Epithelial cell of esophagus (primary cell): ENCODE data around the gene TSC22D2.

ENCODE experiments used
- DNase-seq: peaks from one replicate; pipeline ENCODE4 v3.0.0; 2010; ENCODE audit warnings: low read depth
- H3K4me3 ChIP-seq: 2 replicates; pipeline ENCODE4 v1.5.1; 2011; ENCODE audit warnings: mild to moderate bottlenecking, low read length, control low read depth
- TF ChIP-seq, protein P1 (sequence below): IDR thresholded peaks from 2 replicates; pipeline ENCODE4 v1.5.1; 2011; ENCODE audit warnings: low read depth, mild to moderate bottlenecking, low read length, control low read depth, inconsistent platforms; ENCODE audit not compliant: insufficient read depth; ENCODE audit errors: missing control alignments

The TSC22D2 gene

GRCh38 chr3:150509780-150510179 is 101.7 kb downstream of the TSC22D2 start:
- no peak for DNase-seq
- TF ChIP-seq, protein P1, sequence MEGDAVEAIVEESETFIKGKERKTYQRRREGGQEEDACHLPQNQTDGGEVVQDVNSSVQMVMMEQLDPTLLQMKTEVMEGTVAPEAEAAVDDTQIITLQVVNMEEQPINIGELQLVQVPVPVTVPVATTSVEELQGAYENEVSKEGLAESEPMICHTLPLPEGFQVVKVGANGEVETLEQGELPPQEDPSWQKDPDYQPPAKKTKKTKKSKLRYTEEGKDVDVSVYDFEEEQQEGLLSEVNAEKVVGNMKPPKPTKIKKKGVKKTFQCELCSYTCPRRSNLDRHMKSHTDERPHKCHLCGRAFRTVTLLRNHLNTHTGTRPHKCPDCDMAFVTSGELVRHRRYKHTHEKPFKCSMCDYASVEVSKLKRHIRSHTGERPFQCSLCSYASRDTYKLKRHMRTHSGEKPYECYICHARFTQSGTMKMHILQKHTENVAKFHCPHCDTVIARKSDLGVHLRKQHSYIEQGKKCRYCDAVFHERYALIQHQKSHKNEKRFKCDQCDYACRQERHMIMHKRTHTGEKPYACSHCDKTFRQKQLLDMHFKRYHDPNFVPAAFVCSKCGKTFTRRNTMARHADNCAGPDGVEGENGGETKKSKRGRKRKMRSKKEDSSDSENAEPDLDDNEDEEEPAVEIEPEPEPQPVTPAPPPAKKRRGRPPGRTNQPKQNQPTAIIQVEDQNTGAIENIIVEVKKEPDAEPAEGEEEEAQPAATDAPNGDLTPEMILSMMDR, result no peak
- no peak overlapping the region for H3K4me3 ChIP-seq

- TF ChIP-seq, protein P1, result no peak
- DNase-seq, result no peak
- no peak overlapping the region for H3K4me3 ChIP-seq
These were observed 103.2 kb downstream of the TSC22D2 start for GRCh38 chr3:150511122-150511821.

GRCh38 chr3:150515210-150515609 is 107.1 kb downstream of the TSC22D2 start:
- H3K4me3 ChIP-seq, result no peak overlapping the region
- TF ChIP-seq, protein P1, result no peak
- peak; percentile 72 for DNase-seq
